PFSK-1 (cell line): Measurements from ENCODE around the gene CELF4.

Experiments
- FOXP2 ChIP-seq: optimal IDR thresholded peaks from 2 replicates; pipeline ENCODE3; 2011; ENCODE audit warnings: borderline replicate concordance, control low read depth, inconsistent platforms; ENCODE audit not compliant: insufficient read depth; ENCODE audit errors: extremely low read length, extremely low read depth
- POLR2AphosphoS5 ChIP-seq: IDR thresholded peaks from 2 replicates; pipeline ENCODE4 v1.6.1; 2012; ENCODE audit warnings: low read depth, mild to moderate bottlenecking, control low read depth, low read length, moderate library complexity
- REST ChIP-seq, 2 experiments: IDR thresholded peaks; 2 replicates each; pipeline versions ENCODE4 v1.6.1 to v1.8.0; 2011 to 2012; ENCODE audit warnings: low read depth in 2 of 2, low read length in 2 of 2, control low read depth in 1 of 2, inconsistent platforms in 1 of 2, mild to moderate bottlenecking in 1 of 2, moderate library complexity in 1 of 2; ENCODE audit not compliant: insufficient read depth in 1 of 2
- SIN3A ChIP-seq: IDR thresholded peaks from 2 replicates; pipeline ENCODE4 v1.6.1; 2012; ENCODE audit warnings: mild to moderate bottlenecking, low read length, moderate library complexity, borderline replicate concordance; ENCODE audit not compliant: insufficient read depth
- TAF1 ChIP-seq: IDR thresholded peaks from 2 replicates; pipeline ENCODE4 v1.6.1; 2012; ENCODE audit warnings: low read length, control low read depth, borderline replicate concordance; ENCODE audit not compliant: insufficient read depth

Gene CELF4

GRCh38 chr18:37252854-37253393 lies 312.7 kb downstream of the CELF4 start:
- TF ChIP-seq FOXP2 = no peak
- TF ChIP-seq POLR2AphosphoS5 = no peak
- no peak for TF ChIP-seq TAF1
- no peak for TF ChIP-seq SIN3A
- TF ChIP-seq REST (IDR thresholded peaks at IDR 0.05; ENCODE audit: insufficient read depth in 1 of 2, low read depth in 2 of 2, low read length in 2 of 2) = no peak

GRCh38 chr18:37252342-37252741 lies 313.3 kb downstream of the CELF4 start:
- no peak for TF ChIP-seq FOXP2
- TF ChIP-seq TAF1 = no peak
- TF ChIP-seq REST (IDR thresholded peaks at IDR 0.05; ENCODE audit: insufficient read depth in 1 of 2, low read depth in 2 of 2, low read length in 2 of 2) = no peak
- TF ChIP-seq SIN3A = no peak
- no peak for TF ChIP-seq POLR2AphosphoS5

GRCh38 chr18:37251679-37252078 lies 313.9 kb downstream of the CELF4 start:
- TF ChIP-seq REST (IDR thresholded peaks at IDR 0.05; ENCODE audit: insufficient read depth in 1 of 2, low read depth in 2 of 2, low read length in 2 of 2) (no peak), TAF1 (no peak), POLR2AphosphoS5 (no peak), SIN3A (no peak), FOXP2 (no peak)

- TF ChIP-seq REST (IDR thresholded peaks at IDR 0.05; ENCODE audit: insufficient read depth in 1 of 2, low read depth in 2 of 2, low read length in 2 of 2) (no peak), POLR2AphosphoS5 (no peak), TAF1 (no peak), FOXP2 (no peak), SIN3A (no peak)
These were observed 315.5 kb downstream of the CELF4 start for GRCh38 chr18:37249895-37250618.

- no peak for TF ChIP-seq POLR2AphosphoS5
- TF ChIP-seq FOXP2 = no peak
- TF ChIP-seq TAF1 = no peak
- no peak for TF ChIP-seq SIN3A
- no peak for TF ChIP-seq REST (IDR thresholded peaks at IDR 0.05; ENCODE audit: insufficient read depth in 1 of 2, low read depth in 2 of 2, low read length in 2 of 2)
These were observed 316.3 kb downstream of the CELF4 start for GRCh38 chr18:37249171-37249886.
